CD1c-positive myeloid dendritic cell (primary cell): ENCODE measurements around the gene FASTK.
A peak's percentile ranks its signal among the peaks of the same experiment; 100 is the strongest.

Experiments
- DNase-seq: peaks from one replicate; pipeline ENCODE4 v3.0.0-alpha.2; 2016; ENCODE audit errors: extremely low spot score

FASTK gene

DNA sequence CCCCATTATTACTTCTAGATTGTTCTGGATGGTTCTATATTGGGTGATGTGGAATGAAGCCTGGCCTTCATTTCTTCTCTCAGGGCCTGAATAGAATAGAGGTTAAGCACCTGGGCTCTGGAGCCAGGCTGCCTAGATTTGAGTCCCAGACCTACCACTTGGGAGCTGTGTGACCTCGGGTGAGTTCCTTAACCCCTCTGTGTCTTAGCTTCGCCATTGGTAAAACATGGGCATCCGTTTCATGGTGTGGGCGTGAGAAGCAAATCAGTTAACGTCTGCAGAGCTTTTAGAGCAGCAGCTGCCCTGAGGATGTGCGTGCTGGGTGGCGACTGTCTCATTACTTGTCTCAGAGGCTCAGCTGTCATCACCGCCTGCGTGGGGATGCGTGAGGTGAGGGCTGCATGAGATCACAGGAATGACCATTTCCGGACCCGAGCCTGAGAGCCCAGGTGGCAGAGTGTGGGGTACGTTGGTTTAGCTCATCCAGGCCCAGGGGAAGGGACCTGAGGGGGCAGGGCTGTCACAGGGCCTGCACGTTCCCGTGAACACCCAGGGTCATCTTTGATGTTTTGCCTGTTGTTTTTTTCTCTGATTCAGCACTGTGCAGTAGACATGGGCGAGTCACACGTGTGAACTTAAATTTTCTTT, 15.3 kb upstream of the FASTK start:
- no peak for DNase-seq

GRCh38 chr7:151095123-151095797, 14.7 kb upstream of the FASTK start:
- no peak for DNase-seq

DNA sequence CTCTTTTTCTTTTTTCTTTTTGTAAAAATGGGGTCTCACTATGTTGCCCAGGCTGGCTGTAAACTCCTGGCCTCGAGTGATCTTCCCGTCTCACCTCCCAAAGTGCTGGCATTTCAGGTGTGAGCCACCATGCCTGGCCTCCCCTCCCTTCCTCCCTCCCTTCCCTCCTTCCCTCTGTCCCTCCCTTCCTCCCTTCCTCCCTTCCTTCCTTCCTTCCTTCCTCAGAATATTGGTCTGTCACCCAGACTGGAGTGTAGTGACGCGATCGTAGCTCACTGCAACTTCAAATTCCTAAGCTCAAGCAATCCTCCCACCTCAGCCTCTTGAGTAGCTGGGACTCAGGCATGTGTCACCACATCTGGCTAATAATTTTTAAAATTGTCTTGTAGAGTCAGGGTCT, 14.1 kb upstream of the FASTK start:
- no peak for DNase-seq

GRCh38 chr7:151093748-151094147, 13.1 kb upstream of the FASTK start:
- DNase-seq = no peak

DNA sequence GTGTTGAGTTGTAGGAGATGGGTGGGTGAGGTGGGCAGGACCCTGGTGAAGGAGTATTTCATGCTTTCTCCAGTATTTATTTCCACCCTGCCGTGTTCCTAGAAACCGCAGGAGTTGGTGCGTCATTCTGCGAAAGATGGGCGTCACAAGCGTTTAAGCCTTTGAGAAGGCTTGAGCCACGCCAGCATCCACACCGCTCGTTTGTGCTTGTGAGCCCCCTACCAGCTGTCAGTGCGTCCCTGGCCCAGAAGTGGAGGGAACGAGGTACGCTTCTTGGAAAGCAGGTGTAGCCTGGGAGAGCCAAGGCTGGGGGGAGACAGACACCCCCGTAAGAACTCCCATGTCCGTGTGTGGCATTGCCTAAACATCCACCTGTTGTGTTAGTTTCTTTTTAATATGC, 11.4 kb upstream of the FASTK start:
- no peak for DNase-seq

DNA sequence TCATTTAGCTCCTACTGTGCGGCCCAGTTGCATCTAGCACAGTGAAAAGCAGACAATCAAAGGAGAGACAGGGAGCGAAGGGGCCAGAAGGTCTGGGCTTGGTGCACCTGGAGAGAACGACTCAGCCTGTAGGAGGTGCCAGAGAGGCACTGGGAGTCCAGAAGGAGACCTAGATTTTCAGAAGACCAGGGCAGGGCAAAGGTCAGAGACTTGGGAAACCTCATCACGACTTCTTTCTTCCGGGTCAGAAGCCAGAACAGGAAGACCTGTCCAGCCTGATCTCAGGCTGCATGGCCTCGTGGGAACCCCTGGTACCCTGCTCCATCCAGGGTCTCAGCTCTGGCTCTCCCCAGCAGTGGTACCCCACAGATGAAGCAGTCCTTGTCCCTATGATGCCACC, 10.8 kb upstream of the FASTK start:
- peak; percentile 76 for DNase-seq

GRCh38 chr7:151091003-151091402, 10.4 kb upstream of the FASTK start:
- DNase-seq = no peak

- DNase-seq = no peak
Measured at GRCh38 chr7:151089893-151090730, 9.5 kb upstream of the FASTK start.

DNA sequence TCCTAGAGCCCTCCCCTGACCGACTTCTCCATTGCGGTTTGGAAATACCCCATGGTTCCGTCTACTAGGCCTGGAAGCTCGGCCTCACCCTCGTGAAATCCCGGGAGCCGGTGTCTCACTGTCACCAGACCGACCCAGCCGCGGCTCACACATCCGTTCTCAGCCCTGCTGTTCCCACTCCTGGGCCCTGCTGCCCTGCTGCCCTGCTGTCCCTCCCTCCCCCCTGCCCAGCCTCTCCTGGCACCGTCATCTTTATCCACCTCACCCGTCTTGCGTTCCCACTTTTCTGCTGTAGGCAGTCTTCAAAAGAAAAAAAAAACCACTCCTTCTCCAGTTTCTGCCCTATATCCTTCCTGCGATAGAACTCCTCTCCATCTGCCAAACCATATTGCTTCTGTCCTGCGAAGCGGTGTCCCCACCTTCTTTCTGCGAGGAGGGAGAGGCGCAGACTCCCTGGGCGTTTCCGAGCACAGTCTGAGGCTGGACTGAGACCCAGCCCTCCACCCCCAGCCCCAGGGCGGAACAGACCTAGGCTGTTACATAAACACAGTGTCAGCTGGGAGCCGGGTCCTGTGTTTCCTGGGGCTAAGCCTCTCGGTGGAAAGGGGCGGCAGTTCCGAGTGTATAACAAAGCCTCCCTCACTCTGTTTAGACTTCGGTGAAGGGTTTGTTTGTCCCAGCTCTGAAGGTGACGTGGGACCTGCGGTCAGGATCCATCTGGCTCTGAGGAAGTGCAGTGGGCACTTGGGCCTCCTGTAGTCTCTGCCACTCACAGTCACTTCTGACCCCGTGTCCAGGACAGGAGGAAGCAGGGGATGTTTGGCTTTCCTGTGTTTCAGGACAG, 8.5 kb upstream of the FASTK start:
- peak; percentile 96 for DNase-seq

DNA sequence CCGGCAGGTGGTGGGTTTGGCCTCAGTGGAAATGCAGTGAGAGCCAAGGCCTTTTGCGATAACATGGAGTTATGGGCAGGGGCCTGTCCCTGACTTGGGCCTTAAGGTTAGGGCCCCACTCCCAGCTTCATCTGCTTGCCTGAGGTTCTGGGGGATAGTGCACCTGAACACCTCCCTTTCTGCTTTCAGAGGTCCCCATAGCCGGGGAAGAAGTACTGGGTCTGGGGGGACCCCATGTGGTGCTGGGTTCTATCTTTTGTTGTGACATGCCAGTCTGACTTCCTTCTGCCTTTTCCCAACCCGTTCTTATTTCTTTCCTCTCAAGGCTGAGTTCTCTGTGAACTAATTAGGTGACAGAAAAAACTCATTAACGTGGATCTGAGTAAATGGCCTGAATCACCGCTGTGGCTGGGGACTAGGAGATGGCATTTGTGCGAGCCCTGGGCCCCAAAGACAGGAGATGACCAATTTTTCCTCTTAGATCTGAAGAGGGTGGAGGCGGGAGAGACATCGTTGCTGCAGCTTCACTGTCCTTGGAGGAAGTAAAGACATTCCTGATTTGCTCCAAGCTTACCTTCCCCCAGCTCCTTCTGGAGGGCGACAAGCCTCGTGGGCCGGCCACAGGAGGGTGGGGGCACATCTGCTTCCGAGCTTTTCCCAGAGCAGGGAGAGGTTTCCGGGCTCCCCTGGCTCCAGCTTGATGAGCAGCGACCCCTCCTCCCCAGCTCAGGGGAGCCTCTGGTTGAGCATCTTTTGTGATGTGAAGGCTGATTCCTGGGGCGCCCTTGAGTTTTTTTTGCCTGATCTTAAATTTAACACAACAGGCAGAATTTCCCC, 7.6 kb upstream of the FASTK start:
- DNase-seq = peak; percentile 51

DNA sequence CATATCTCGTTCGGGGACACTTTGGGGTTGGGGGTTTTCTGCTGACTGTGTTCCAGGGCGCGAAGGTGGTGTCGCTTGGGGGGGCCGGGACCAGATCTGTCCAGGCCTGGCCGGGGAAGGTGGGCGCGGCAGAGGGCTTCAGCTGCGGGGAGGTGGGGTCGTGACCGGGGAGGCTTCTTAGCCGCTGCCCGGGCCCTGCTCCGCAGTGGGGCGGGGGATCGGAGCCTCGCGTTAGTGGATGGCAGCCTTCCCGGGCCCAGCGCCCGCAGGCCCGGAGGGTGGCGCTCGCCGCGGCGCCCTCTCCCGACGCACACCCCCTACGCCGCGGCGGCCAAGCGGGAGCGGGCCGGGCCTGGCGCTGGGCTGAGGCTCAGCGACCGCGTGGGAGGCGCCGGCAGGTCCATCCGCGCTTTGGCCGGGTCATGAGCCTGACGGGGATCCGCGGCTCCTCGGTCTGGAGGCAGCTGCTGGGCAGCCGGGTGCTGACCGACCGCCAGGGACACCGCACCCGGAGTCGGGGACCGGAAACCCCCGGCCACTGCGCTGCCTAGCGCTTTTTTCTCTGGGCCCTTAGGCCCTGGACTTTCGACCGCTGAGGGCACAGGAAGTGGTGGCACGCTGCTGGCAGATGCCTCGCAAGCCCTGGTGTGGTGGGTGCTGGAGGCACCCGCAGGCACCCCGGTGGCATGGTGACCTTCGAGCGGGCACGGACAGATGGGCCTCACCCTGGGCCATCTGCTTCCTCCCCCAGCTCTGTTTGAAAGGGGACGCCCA, 6.8 kb upstream of the FASTK start:
- DNase-seq = peak; percentile 60

DNA sequence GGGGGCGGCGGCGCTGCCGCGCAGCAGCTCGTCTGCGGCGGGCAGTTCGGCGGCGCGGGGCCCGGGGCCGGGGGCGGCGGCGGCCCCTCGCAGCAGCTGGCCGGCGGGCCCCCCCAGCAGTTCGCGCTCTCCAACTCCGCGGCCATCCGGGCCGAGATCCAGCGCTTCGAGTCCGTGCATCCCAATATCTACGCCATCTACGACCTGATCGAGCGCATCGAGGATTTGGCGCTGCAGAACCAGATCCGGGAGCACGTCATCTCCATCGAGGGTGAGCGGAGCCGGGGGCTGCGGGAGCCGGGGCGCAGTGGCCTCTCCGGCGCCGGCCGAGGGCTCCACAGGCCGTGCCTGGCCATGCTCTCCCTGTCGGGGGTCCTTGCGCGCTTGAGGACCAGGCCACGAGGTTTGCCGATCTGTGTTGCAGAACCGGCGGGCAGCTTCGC, 6.2 kb upstream of the FASTK start:
- DNase-seq = peak; percentile 34

- peak; percentile 87 for DNase-seq
Measured at GRCh38 chr7:151085691-151086620, 5.3 kb upstream of the FASTK start, which contains the start of gene AGAP3. Gene AGAP3 (plus strand): TSS chr7:151086475. CDS start chr7:151086742, 267 bp downstream.

GRCh38 chr7:151085329-151085690, 4.7 kb upstream of the FASTK start:
- peak; percentile 3 for DNase-seq

GRCh38 chr7:151083824-151084160, 3.2 kb upstream of the FASTK start:
- DNase-seq = no peak

- DNase-seq = peak; percentile 84
Measured at GRCh38 chr7:151083071-151083823, 2.6 kb upstream of the FASTK start, which contains the start of gene TMUB1. Gene TMUB1 (minus strand): TSS chr7:151083493. CDS start chr7:151082563, 930 bp downstream.

DNA sequence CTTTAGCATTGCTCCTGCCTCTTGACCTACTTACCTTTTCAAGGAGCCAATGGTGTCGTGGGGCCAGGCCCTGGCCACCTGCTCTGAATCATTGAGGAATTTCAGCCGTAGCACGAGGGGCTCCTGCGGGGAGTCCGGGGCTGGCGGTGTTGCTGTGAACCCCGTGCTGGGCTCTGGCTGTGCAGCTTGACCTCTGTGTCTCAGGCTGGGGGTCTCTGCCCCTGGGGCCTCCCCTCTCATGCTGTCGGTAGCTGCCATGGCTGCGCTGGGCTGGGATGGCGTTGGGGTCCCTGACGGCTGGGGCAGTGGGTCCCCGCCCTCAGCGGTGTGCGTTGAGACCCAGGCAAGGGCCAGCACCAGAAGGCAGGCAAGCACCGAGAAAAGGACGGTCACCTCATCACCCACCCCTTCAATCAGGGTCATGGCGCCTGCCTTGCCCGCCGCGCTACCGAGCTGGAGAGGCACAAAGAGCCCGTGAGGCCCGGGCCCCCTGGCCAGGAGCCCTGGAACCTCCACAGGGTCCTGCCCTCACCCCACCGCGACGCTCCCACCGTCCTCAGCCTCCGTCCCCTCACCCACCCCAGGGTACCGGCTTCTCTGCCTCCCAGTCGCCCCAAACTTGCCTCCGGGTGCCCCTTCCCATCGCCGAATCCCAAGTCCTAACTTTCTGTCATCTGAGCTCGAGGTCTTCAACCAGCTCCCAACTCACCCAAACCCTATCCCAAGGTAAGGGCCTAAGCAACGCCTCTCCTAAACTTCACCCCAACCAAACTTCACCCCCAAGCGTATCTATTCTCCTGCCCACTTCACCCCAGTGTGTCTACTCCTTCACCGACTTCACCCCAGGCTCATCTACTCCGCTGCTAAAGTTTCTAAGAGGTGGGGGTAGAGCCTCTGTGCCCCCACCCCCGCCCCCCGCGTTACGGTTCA, 1.8 kb upstream of the FASTK start:
- DNase-seq = no peak
